Esophagus muscularis mucosa (tissue), 4 donors: Measurements from ENCODE around the gene DNHD1.

Experiments used
- CTCF ChIP-seq, 3 experiments: fragments of 200-600 bp in 2 of 3; fragments of 450-650 bp in 1 of 3; sonication (generic) in 2 of 3; IDR thresholded peaks; one replicate each; pipeline ENCODE4 v1.5.1; 2017 to 2019; ENCODE audit warnings: antibody characterized with exemption in 3 of 3, mild to moderate bottlenecking in 2 of 3, moderate library complexity in 1 of 3
- EP300 ChIP-seq: sonication (generic); formaldehyde crosslinking; IDR thresholded peaks from one replicate; pipeline ENCODE4 v1.6.1; 2017; ENCODE audit warnings: antibody characterized with exemption
- POLR2A ChIP-seq: fragments of 450-650 bp; IDR thresholded peaks from one replicate; pipeline ENCODE4 v1.6.1; 2017; ENCODE audit warnings: antibody characterized with exemption, moderate library complexity, mild to moderate bottlenecking, low read depth
- POLR2AphosphoS5 ChIP-seq, 2 donors: sonication (generic); formaldehyde crosslinking; IDR thresholded peaks; one replicate each; pipeline ENCODE4 v1.6.1; 2017; ENCODE audit warnings: antibody characterized with exemption in 2 of 2

- TF ChIP-seq CTCF (IDR thresholded peaks at IDR 0.05) (no peak), POLR2AphosphoS5 (IDR thresholded peaks at IDR 0.05) (no peak), POLR2A (no peak), EP300 (no peak)
Observed at GRCh38 chr11:6609502-6610015, 112.5 kb downstream of the DNHD1 start.
